DND-41 (cell line): ENCODE results near the gene DRAM1.

Experiments
- ATAC-seq: fragments of 200-7000 bp; cut with Tn5 transposase; 3 replicates; pipeline ENCODE4 v1.9.1; 2021; ENCODE audit warnings: low read depth; ENCODE audit not compliant: insufficient read depth
- DNase-seq: peaks from one replicate; pipeline ENCODE4 v3.0.0-alpha.2; 2020
- H2AFZ ChIP-seq: 2 replicates; pipeline ENCODE4 v1.6.0; 2012; ENCODE audit warnings: low read depth, low read length
- H3K27ac ChIP-seq: 2 replicates; pipeline ENCODE4 v1.5.1; 2012; ENCODE audit warnings: low read length, inconsistent platforms
- H3K27me3 ChIP-seq: fragments of 200-600 bp; sonication (generic); 2 replicates; pipeline ENCODE4 v1.6.0; 2012; ENCODE audit warnings: low read length, mild to moderate bottlenecking, inconsistent platforms; ENCODE audit not compliant: insufficient read depth, poor library complexity
- H3K36me3 ChIP-seq: 2 replicates; pipeline ENCODE4 v1.5.1; 2012; ENCODE audit warnings: low read length, inconsistent platforms; ENCODE audit not compliant: insufficient read depth
- H3K4me1 ChIP-seq: 2 replicates; pipeline ENCODE4 v1.5.1; 2012; ENCODE audit warnings: mild to moderate bottlenecking, low read length; ENCODE audit not compliant: insufficient read depth
- H3K4me2 ChIP-seq: 2 replicates; pipeline ENCODE4 v1.6.0; 2012; ENCODE audit warnings: mild to moderate bottlenecking, moderate library complexity, low read length, inconsistent platforms; ENCODE audit not compliant: insufficient read depth
- H3K4me3 ChIP-seq, 2 experiments: fragments of 200-600 bp in 1 of 2; shearing (Covaris generic) in 1 of 2; 2 replicates each; pipeline ENCODE4 v1.5.1; 2012 to 2016; ENCODE audit warnings: inconsistent platforms in 2 of 2, low read length in 2 of 2, mild to moderate bottlenecking in 2 of 2, low read depth in 1 of 2, moderate library complexity in 1 of 2
- H3K79me2 ChIP-seq: 2 replicates; pipeline ENCODE4 v1.6.0; 2012; ENCODE audit warnings: low read length, inconsistent platforms; ENCODE audit not compliant: insufficient read depth
- H3K9ac ChIP-seq: 2 replicates; pipeline ENCODE4 v1.6.0; 2012; ENCODE audit warnings: low read depth, mild to moderate bottlenecking, inconsistent platforms, low read length, moderate library complexity
- H3K9me3 ChIP-seq: 2 replicates; pipeline ENCODE4 v1.5.1; 2012; ENCODE audit warnings: low read length, moderate library complexity, mild to moderate bottlenecking, inconsistent platforms; ENCODE audit not compliant: insufficient read depth, severe bottlenecking
- H4K20me1 ChIP-seq: 2 replicates; pipeline ENCODE4 v1.6.0; 2012; ENCODE audit warnings: low read length; ENCODE audit not compliant: insufficient read depth
- EZH2 ChIP-seq: IDR thresholded peaks from 3 replicates; pipeline ENCODE4 v1.6.1; 2012; ENCODE audit warnings: borderline replicate concordance, low read depth, mild to moderate bottlenecking, moderate library complexity, low read length, inconsistent platforms; ENCODE audit not compliant: severe bottlenecking
- TF ChIP-seq, protein P1 (sequence below): IDR thresholded peaks from 2 replicates; pipeline ENCODE4 v1.5.1; 2012; ENCODE audit warnings: borderline replicate concordance, low read length, moderate library complexity, mild to moderate bottlenecking; ENCODE audit not compliant: poor library complexity, severe bottlenecking; ENCODE audit errors: extremely low read depth

DRAM1 gene

DNA sequence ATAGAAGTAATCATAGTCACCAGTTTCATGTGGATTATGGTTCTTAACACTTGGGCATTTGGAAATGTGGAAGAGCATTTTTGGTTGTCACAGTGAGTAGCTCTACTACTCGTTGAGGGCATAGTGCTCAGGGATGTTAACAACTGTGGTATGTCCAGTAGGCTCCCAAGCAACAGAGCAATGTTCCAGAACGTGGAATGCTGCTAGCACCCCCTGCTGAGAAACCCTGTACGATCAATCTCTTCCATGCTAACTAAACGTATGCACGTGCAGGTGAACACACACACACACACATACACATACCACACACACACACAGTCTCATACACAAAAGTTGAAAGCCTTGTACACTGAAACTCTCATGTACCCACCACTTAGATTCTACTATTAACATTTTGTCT lies 30.1 kb upstream of the DRAM1 start:
- no peak for ATAC-seq
- H2AFZ ChIP-seq: no peak overlapping the region
- H3K9ac ChIP-seq: no peak overlapping the region
- H4K20me1 ChIP-seq: no peaks in the 10 kb centered on the region
- H3K4me2 ChIP-seq: no peak overlapping the region
- no peaks in the 10 kb centered on the region for H3K36me3 ChIP-seq
- H3K4me3 ChIP-seq: no peak overlapping the region
- H3K27me3 ChIP-seq: no peaks in the 10 kb centered on the region
- H3K79me2 ChIP-seq: no peaks in the 10 kb centered on the region
- H3K27ac ChIP-seq: no peak overlapping the region
- TF ChIP-seq EZH2: no peak
- TF ChIP-seq, protein P1, sequence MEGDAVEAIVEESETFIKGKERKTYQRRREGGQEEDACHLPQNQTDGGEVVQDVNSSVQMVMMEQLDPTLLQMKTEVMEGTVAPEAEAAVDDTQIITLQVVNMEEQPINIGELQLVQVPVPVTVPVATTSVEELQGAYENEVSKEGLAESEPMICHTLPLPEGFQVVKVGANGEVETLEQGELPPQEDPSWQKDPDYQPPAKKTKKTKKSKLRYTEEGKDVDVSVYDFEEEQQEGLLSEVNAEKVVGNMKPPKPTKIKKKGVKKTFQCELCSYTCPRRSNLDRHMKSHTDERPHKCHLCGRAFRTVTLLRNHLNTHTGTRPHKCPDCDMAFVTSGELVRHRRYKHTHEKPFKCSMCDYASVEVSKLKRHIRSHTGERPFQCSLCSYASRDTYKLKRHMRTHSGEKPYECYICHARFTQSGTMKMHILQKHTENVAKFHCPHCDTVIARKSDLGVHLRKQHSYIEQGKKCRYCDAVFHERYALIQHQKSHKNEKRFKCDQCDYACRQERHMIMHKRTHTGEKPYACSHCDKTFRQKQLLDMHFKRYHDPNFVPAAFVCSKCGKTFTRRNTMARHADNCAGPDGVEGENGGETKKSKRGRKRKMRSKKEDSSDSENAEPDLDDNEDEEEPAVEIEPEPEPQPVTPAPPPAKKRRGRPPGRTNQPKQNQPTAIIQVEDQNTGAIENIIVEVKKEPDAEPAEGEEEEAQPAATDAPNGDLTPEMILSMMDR: no peak
- no peak for DNase-seq
- no peaks in the 10 kb centered on the region for H3K4me1 ChIP-seq
- no peaks in the 10 kb centered on the region for H3K9me3 ChIP-seq

DNA sequence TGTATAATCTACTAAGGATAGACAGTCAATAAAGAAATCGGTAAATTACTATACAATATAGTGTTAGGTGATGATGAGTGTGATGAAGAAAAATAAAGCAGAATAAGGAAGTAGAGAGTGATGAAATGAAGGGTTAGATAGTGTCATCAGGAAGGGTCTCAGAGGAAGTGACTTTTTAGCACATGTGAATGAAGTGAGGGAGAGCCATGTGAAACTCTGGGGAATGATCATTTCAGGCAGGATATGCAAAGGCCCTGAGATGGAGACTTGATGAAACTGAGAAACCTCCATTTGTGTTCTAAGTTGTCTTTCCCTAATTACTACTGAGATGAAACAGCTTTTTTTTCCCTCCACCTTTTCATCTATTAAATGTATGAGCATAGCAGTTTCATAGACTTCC lies 27.2 kb upstream of the DRAM1 start:
- Histone ChIP-seq H3K9me3 (no peaks in the 10 kb centered on the region), H3K27me3 (no peaks in the 10 kb centered on the region), H3K4me3 (no peak overlapping the region), H3K27ac (no peak overlapping the region), H3K36me3 (no peaks in the 10 kb centered on the region), H3K9ac (no peak overlapping the region), H3K79me2 (no peaks in the 10 kb centered on the region), H4K20me1 (no peaks in the 10 kb centered on the region), H2AFZ (no peak overlapping the region), H3K4me1 (peaks cover 7% of the 10 kb centered on the region), H3K4me2 (no peak overlapping the region)
- TF ChIP-seq, protein P1: no peak
- TF ChIP-seq EZH2: no peak
- ATAC-seq: no peak
- DNase-seq: no peak

DNA sequence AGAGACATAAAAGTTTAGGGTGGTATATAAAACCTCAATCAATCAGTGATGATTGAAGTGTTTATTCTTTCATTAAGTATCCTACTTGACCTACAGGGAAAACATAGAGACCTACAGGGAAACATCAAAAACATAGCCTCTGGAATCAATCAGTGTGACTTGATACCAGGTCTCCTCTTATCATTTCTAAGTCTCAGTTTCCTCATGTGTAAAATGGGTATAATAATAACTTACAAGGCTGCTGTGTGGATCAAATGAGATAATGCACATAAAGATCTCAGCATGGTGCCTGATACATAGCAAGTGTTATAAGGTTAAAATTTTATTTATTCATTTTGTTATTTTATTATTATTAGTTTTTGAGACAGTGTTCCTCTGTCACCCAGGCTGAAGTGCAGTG lies 24.4 kb upstream of the DRAM1 start:
- Histone ChIP-seq H3K36me3 (no peaks in the 10 kb centered on the region), H4K20me1 (no peaks in the 10 kb centered on the region), H3K9ac (no peak overlapping the region), H3K4me2 (no peak overlapping the region), H3K9me3 (no peaks in the 10 kb centered on the region), H3K79me2 (no peaks in the 10 kb centered on the region), H2AFZ (no peak overlapping the region), H3K27me3 (no peaks in the 10 kb centered on the region), H3K4me3 (no peak overlapping the region), H3K27ac (no peak overlapping the region), H3K4me1 (peaks cover 19% of the 10 kb centered on the region)
- TF ChIP-seq EZH2: no peak
- TF ChIP-seq, protein P1: no peak
- DNase-seq: no peak
- ATAC-seq: no peak

DNA sequence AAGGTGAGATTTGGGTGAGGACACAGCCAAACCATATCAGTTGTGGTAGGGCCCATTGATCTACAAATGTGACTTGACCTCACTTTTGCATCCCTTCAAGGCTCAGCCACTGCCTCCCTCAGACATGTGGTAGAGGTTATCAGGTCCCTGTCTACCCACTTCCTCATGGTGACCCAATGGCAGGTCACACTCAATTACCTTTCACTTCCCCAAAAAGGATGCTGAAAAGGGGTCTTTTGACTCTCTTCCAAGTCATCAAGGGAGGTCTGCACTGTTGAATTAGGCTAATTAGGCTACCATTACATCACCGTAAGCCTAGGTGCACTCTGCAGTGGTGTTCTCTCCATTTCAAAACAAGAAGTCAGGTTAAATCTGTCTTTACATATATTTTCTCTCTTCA lies 22.6 kb upstream of the DRAM1 start:
- Histone ChIP-seq H3K27ac (0 out of 2 replicates have a peak overlapping the region, but pooled peaks have one; percentile 7), H3K4me2 (no peak overlapping the region)

More for the DNA sequence above, 22.6 kb upstream of the DRAM1 start:
- Histone ChIP-seq H2AFZ (peak overlapping the region; percentile 66; the same call in 1 of the 2 replicates), H4K20me1 (no peaks in the 10 kb centered on the region), H3K9me3 (no peaks in the 10 kb centered on the region), H3K4me1 (peaks cover 19% of the 10 kb centered on the region), H3K79me2 (no peaks in the 10 kb centered on the region), H3K4me3 (no peak overlapping the region), H3K9ac (no peak overlapping the region), H3K27me3 (no peaks in the 10 kb centered on the region), H3K36me3 (no peaks in the 10 kb centered on the region)
- ATAC-seq (peak; percentile 34; the same call in 1 of the 3 replicates), DNase-seq (no peak)
- TF ChIP-seq, protein P1: no peak
- TF ChIP-seq EZH2: no peak
